ENCODE results near the gene ATP6V1C2. TPM values are rescaled to one million over a fixed set of nuclear protein-coding genes. Genes with fewer than 3 reads are reported as not detected.
A peak's percentile ranks its signal among the peaks of the same experiment; 100 is the strongest.

Gene ATP6V1C2
- polyA plus RNA-seq, 3 donors, result 0.03 TPM; not detected in 2

GRCh38 chr2:10773821-10774341 is 52.5 kb downstream of the ATP6V1C2 start:
- H3K4me2 ChIP-seq (replicated peaks; ENCODE audit: extremely low read depth, low read length, poor library complexity, severe bottlenecking), result no peak overlapping the region
- H3K4me1 ChIP-seq (ENCODE audit: control insufficient read depth in 1 of 2, insufficient read depth in 2 of 2, low read length in 2 of 2), result no peaks in the 10 kb centered on the region
- Mint-ChIP-seq H3K27ac (peak overlapping the region in 1 of 7 donors; percentile 64), H3K4me3 (no peak overlapping the region), H3K36me3 (peaks cover 8 to 14% of the 10 kb centered on the region in 2 donors), H3K9me3 (no peaks in the 10 kb centered on the region), H3K4me1 (no peaks in the 10 kb centered on the region), H3K27me3 (ENCODE audit: low read depth in 3 of 3) (peaks cover 0 to 2% (median 2%) of the 10 kb centered on the region in 3 donors)
- H3K9me3 ChIP-seq (replicated peaks in 1 of 2; ENCODE audit: control insufficient read depth in 1 of 2, insufficient read depth in 1 of 2, low read length in 2 of 2), result no peaks in the 10 kb centered on the region
- no peak overlapping the region for H2AFZ ChIP-seq (ENCODE audit: insufficient read depth, low read depth, low read length, poor library complexity, severe bottlenecking)
- intact Hi-C loops (cut with micrococcal nuclease), result no loop called here
- no peak for DNase-seq
- no peaks in the 10 kb centered on the region for H4K20me1 ChIP-seq (ENCODE audit: insufficient read depth, low read length)
- 85% methylated on average over 7 of the region's 8 CpGs for WGBS (ENCODE audit: insufficient coverage)
- no peak overlapping the region for H3K27ac ChIP-seq (ENCODE audit: low read depth in 1 of 2, low read length in 2 of 2)
- H3K36me3 ChIP-seq (replicated peaks in 1 of 2; ENCODE audit: control insufficient read depth in 1 of 2, insufficient read depth in 2 of 2, low read length in 2 of 2), result peaks cover 6 to 10% of the 10 kb centered on the region in 2 donors
- H3K79me2 ChIP-seq (ENCODE audit: insufficient read depth, low read length), result no peaks in the 10 kb centered on the region
- TF ChIP-seq, protein P1, sequence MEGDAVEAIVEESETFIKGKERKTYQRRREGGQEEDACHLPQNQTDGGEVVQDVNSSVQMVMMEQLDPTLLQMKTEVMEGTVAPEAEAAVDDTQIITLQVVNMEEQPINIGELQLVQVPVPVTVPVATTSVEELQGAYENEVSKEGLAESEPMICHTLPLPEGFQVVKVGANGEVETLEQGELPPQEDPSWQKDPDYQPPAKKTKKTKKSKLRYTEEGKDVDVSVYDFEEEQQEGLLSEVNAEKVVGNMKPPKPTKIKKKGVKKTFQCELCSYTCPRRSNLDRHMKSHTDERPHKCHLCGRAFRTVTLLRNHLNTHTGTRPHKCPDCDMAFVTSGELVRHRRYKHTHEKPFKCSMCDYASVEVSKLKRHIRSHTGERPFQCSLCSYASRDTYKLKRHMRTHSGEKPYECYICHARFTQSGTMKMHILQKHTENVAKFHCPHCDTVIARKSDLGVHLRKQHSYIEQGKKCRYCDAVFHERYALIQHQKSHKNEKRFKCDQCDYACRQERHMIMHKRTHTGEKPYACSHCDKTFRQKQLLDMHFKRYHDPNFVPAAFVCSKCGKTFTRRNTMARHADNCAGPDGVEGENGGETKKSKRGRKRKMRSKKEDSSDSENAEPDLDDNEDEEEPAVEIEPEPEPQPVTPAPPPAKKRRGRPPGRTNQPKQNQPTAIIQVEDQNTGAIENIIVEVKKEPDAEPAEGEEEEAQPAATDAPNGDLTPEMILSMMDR (IDR thresholded peaks at IDR 0.05), result no peak
- H3K27me3 ChIP-seq (ENCODE audit: control insufficient read depth in 2 of 2, insufficient read depth in 2 of 2, low read length in 2 of 2), result no peaks in the 10 kb centered on the region
- no peak overlapping the region for H3K9ac ChIP-seq (ENCODE audit: insufficient read depth, low read length, poor library complexity, severe bottlenecking)
- no peak overlapping the region for H3K4me3 ChIP-seq (replicated peaks in 1 of 3; ENCODE audit: low read depth in 2 of 3, low read length in 3 of 3)

DNA sequence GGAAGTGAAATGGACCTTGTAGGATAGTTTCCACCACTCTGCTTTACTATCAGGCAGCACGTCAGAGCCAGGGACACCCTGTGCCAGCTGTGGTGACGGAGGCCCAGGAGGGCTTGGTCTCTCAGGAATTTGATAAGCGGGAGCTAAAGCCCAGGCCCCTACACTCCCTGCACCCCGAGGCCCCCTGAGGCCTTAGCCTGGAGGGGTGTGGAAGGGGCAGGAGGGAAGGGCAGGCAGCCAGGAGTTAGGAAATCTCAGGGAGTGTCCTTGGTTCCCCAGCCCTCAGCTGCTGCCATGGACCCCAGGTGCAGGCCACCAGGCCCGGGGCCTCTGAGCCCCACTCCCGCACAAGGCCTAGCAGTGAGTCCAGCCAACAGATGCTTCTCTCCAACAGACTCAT is 53.0 kb downstream of the ATP6V1C2 start:
- Histone ChIP-seq H3K4me1 (ENCODE audit: control insufficient read depth in 1 of 2, insufficient read depth in 2 of 2, low read length in 2 of 2) (no peaks in the 10 kb centered on the region), H3K27ac (ENCODE audit: low read depth in 1 of 2, low read length in 2 of 2) (no peak overlapping the region), H3K4me3 (replicated peaks in 1 of 3; ENCODE audit: low read depth in 2 of 3, low read length in 3 of 3) (no peak overlapping the region), H3K27me3 (ENCODE audit: control insufficient read depth in 2 of 2, insufficient read depth in 2 of 2, low read length in 2 of 2) (no peaks in the 10 kb centered on the region), H3K4me2 (replicated peaks; ENCODE audit: extremely low read depth, low read length, poor library complexity, severe bottlenecking) (no peak overlapping the region), H3K79me2 (ENCODE audit: insufficient read depth, low read length) (no peaks in the 10 kb centered on the region), H4K20me1 (ENCODE audit: insufficient read depth, low read length) (no peaks in the 10 kb centered on the region), H2AFZ (ENCODE audit: insufficient read depth, low read depth, low read length, poor library complexity, severe bottlenecking) (no peak overlapping the region), H3K9ac (ENCODE audit: insufficient read depth, low read length, poor library complexity, severe bottlenecking) (no peak overlapping the region), H3K9me3 (replicated peaks in 1 of 2; ENCODE audit: control insufficient read depth in 1 of 2, insufficient read depth in 1 of 2, low read length in 2 of 2) (no peaks in the 10 kb centered on the region), H3K36me3 (replicated peaks in 1 of 2; ENCODE audit: control insufficient read depth in 1 of 2, insufficient read depth in 2 of 2, low read length in 2 of 2) (peaks cover 6 to 12% of the 10 kb centered on the region in 2 donors)
- intact Hi-C loops (cut with micrococcal nuclease), result no loop called here
- TF ChIP-seq, protein P1 (IDR thresholded peaks at IDR 0.05), result no peak
- Mint-ChIP-seq H3K4me3 (no peak overlapping the region), H3K4me1 (no peaks in the 10 kb centered on the region), H3K27me3 (ENCODE audit: low read depth in 3 of 3) (peaks cover 0 to 2% (median 2%) of the 10 kb centered on the region in 3 donors), H3K27ac (peak overlapping the region in 1 of 7 donors; percentile 66), H3K9me3 (no peaks in the 10 kb centered on the region), H3K36me3 (peaks cover 9 to 16% of the 10 kb centered on the region in 2 donors)
- no peak for DNase-seq
- WGBS (ENCODE audit: insufficient coverage), result 92% methylated on average over 2 of the region's 6 CpGs

All from CD14-positive monocyte (primary cell).